H1 (cell line): ENCODE data around the gene ASXL3. TPM values are rescaled to one million over a fixed set of nuclear protein-coding genes. Genes with fewer than 3 reads are reported as not detected.

Source experiments
- CTCF ChIA-PET: fragments of 300-600 bp; sonication (Branson Sonifier 250); formaldehyde crosslinking; loops from one replicate; lab custom pipeline; 2021; ENCODE audit not compliant: partially characterized antibody; lab: Charles Lee
- POLR2A ChIA-PET: fragments of 300-600 bp; sonication (Branson Sonifier 250); formaldehyde crosslinking; loops from one replicate; lab custom pipeline; 2021; ENCODE audit warnings: inconsistent platforms; ENCODE audit not compliant: partially characterized antibody; lab: Charles Lee
- DNase-seq, 2 experiments: peaks; one replicate each; pipeline versions ENCODE4 v3.0.0 to v3.0.0-alpha.2; 2010 to 2022; ENCODE audit warnings: low spot score in 2 of 2, low read depth in 1 of 2, mixed read lengths in 1 of 2
- FAIRE-seq: peaks from 2 replicates; lab custom pipeline; 2011; peaks lifted over from hg19 to GRCh38; lab: Jason Lieb, UNC
- H2AFZ ChIP-seq: 2 replicates; pipeline ENCODE4 v1.8.1; 2012; ENCODE audit warnings: low read length, inconsistent platforms
- H2AK5ac ChIP-seq: 2 replicates; pipeline ENCODE4 v1.6.1; 2013; ENCODE audit warnings: low read depth, low read length
- H2BK120ac ChIP-seq: replicated peaks from 2 replicates; pipeline ENCODE3; 2013; ENCODE audit warnings: low read depth, low read length, inconsistent platforms
- H2BK12ac ChIP-seq: 2 replicates; pipeline ENCODE4 v1.6.1; 2013; ENCODE audit warnings: low read depth, low read length
- H2BK15ac ChIP-seq: 2 replicates; pipeline ENCODE4 v1.6.1; 2013; ENCODE audit warnings: low read length
- H2BK20ac ChIP-seq: 2 replicates; pipeline ENCODE4 v1.6.1; 2013; ENCODE audit warnings: low read length
- H2BK5ac ChIP-seq: 2 replicates; pipeline ENCODE4 v1.6.1; 2013; ENCODE audit warnings: low read depth, low read length
- H3K14ac ChIP-seq: 2 replicates; pipeline ENCODE4 v1.6.1; 2013; ENCODE audit warnings: inconsistent platforms; ENCODE audit not compliant: insufficient read length
- H3K18ac ChIP-seq: 2 replicates; pipeline ENCODE4 v1.6.1; 2013; ENCODE audit warnings: low read length; ENCODE audit errors: extremely low read depth
- H3K23ac ChIP-seq: 2 replicates; pipeline ENCODE4 v1.6.1; 2013; ENCODE audit warnings: inconsistent platforms; ENCODE audit not compliant: insufficient read length
- H3K23me2 ChIP-seq: 2 replicates; pipeline ENCODE4 v1.6.1; 2013; ENCODE audit warnings: low read depth, low read length
- H3K27ac ChIP-seq: 2 replicates; pipeline ENCODE4 v1.6.1; 2011; ENCODE audit warnings: low read depth, low read length, inconsistent platforms
- H3K27me3 ChIP-seq, 4 experiments: replicated peaks in 1 of 4; 1 replicate in 1 of 4; 2 replicates in 3 of 4; pipeline versions ENCODE4 v1.6.1 to v1.8.1; 2011 to 2013; ENCODE audit warnings: low read length in 3 of 4, mild to moderate bottlenecking in 3 of 4, inconsistent platforms in 2 of 4, mixed read lengths in 2 of 4, moderate library complexity in 1 of 4; ENCODE audit not compliant: control insufficient read depth in 3 of 4, insufficient read depth in 3 of 4; ENCODE audit errors: extremely low read depth in 1 of 4
- H3K36me3 ChIP-seq, 4 experiments: 2 replicates each; pipeline versions ENCODE4 v1.6.1 to v1.8.1; 2011 to 2013; ENCODE audit warnings: mild to moderate bottlenecking in 4 of 4, low read length in 3 of 4, moderate library complexity in 2 of 4, control low read depth in 1 of 4, inconsistent platforms in 1 of 4; ENCODE audit not compliant: insufficient read depth in 4 of 4, control insufficient read depth in 2 of 4
- H3K4ac ChIP-seq: replicated peaks from 2 replicates; pipeline ENCODE3; 2013; ENCODE audit warnings: low read length, low read depth, mixed read lengths, inconsistent platforms; ENCODE audit not compliant: insufficient read length
- H3K4me1 ChIP-seq, 4 experiments: replicated peaks in 1 of 4; 1 replicate in 1 of 4; 2 replicates in 3 of 4; pipeline versions ENCODE4 v1.6.1 to v1.8.1; 2011 to 2013; ENCODE audit warnings: low read length in 3 of 4, inconsistent platforms in 2 of 4, mixed read lengths in 1 of 4; ENCODE audit not compliant: insufficient read depth in 4 of 4, control insufficient read depth in 3 of 4
- H3K4me2 ChIP-seq, 2 experiments: 2 replicates each; pipeline versions ENCODE4 v1.6.1 to v1.8.1; 2011 to 2013; ENCODE audit warnings: low read depth in 2 of 2, low read length in 2 of 2, control low read depth in 1 of 2, inconsistent platforms in 1 of 2, mild to moderate bottlenecking in 1 of 2; ENCODE audit not compliant: insufficient read depth in 1 of 2
- H3K4me3 ChIP-seq, 4 experiments: fragments of 200-600, 300-600 bp in 1 of 4; sonication (generic), shearing (Covaris generic), sonication (Bioruptor Twin) in 1 of 4; 2 replicates each; pipeline versions ENCODE4 v1.5.1 to v1.8.1; 2011 to 2016; ENCODE audit warnings: low read length in 4 of 4, low read depth in 3 of 4, control low read depth in 2 of 4, inconsistent platforms in 2 of 4, mild to moderate bottlenecking in 2 of 4, mixed read lengths in 1 of 4, moderate library complexity in 1 of 4; ENCODE audit not compliant: insufficient read depth in 2 of 4; ENCODE audit errors: extremely low read depth in 1 of 4
- H3K56ac ChIP-seq: replicated peaks from 2 replicates; pipeline ENCODE3; 2013; ENCODE audit warnings: low read depth, mild to moderate bottlenecking, mixed read lengths, low read length, inconsistent platforms; ENCODE audit not compliant: insufficient read length
- H3K79me1 ChIP-seq: 2 replicates; pipeline ENCODE4 v1.6.1; 2013; ENCODE audit warnings: low read depth, low read length, control low read depth
- H3K79me2 ChIP-seq, 2 experiments: 2 replicates each; pipeline versions ENCODE4 v1.6.1 to v1.8.1; 2012 to 2013; ENCODE audit warnings: low read length in 2 of 2, mild to moderate bottlenecking in 2 of 2, inconsistent platforms in 1 of 2; ENCODE audit not compliant: insufficient read depth in 2 of 2, control insufficient read depth in 1 of 2
- H3K9ac ChIP-seq, 4 experiments: replicated peaks in 1 of 4; 1 replicate in 1 of 4; 2 replicates in 3 of 4; pipeline versions ENCODE4 v1.6.1 to v1.8.1; 2011 to 2013; ENCODE audit warnings: low read depth in 3 of 4, low read length in 3 of 4, control low read depth in 2 of 4, mild to moderate bottlenecking in 2 of 4, moderate library complexity in 2 of 4, inconsistent platforms in 1 of 4; ENCODE audit errors: extremely low read depth in 1 of 4
- H3K9me3 ChIP-seq, 2 experiments: 2 replicates each; pipeline versions ENCODE4 v1.6.1 to v1.8.1; 2012 to 2013; ENCODE audit warnings: mild to moderate bottlenecking in 2 of 2, moderate library complexity in 2 of 2, control low read depth in 1 of 2, inconsistent platforms in 1 of 2, low read depth in 1 of 2, low read length in 1 of 2, mixed read lengths in 1 of 2; ENCODE audit not compliant: insufficient read depth in 2 of 2
- H4K20me1 ChIP-seq, 2 experiments: replicated peaks in 1 of 2; 2 replicates each; pipeline versions ENCODE3 to v1.8.1; 2011 to 2013; ENCODE audit warnings: inconsistent platforms in 2 of 2, low read length in 2 of 2, mild to moderate bottlenecking in 1 of 2; ENCODE audit not compliant: insufficient read depth in 2 of 2, control insufficient read depth in 1 of 2
- H4K5ac ChIP-seq: 2 replicates; pipeline ENCODE4 v1.6.1; 2013; ENCODE audit warnings: low read length, low read depth, mixed read lengths, inconsistent platforms; ENCODE audit not compliant: insufficient read length
- H4K8ac ChIP-seq: 2 replicates; pipeline ENCODE4 v1.8.0; 2013; ENCODE audit warnings: mild to moderate bottlenecking, moderate library complexity, low read length, inconsistent platforms; ENCODE audit not compliant: insufficient read depth; ENCODE audit errors: extremely low read depth
- H4K91ac ChIP-seq: replicated peaks from 2 replicates; pipeline ENCODE3; 2013; ENCODE audit warnings: low read length, mixed read lengths, inconsistent platforms; ENCODE audit not compliant: insufficient read length
- ATF3 ChIP-seq: IDR thresholded peaks from 2 replicates; pipeline ENCODE4 v1.6.1; 2011; ENCODE audit warnings: low read depth, mild to moderate bottlenecking, low read length; ENCODE audit not compliant: insufficient read depth
- BACH1 ChIP-seq: IDR thresholded peaks from 2 replicates; pipeline ENCODE4 v1.6.1; 2012; ENCODE audit warnings: low read length, improper control_type of control experiment
- BRCA1 ChIP-seq: IDR thresholded peaks from 2 replicates; pipeline ENCODE4 v1.6.1; 2012; ENCODE audit warnings: low read depth, low read length, improper control_type of control experiment
- CEBPB ChIP-seq: IDR thresholded peaks from 2 replicates; pipeline ENCODE4 v1.6.1; 2012; ENCODE audit warnings: low read depth, low read length
- EP300 ChIP-seq, 2 experiments: IDR thresholded peaks; 1 replicate in 1 of 2; 2 replicates in 1 of 2; pipeline ENCODE4 v1.6.1; 2011 to 2012; ENCODE audit warnings: low read depth in 2 of 2, low read length in 2 of 2, mild to moderate bottlenecking in 2 of 2, borderline replicate concordance in 1 of 2, inconsistent platforms in 1 of 2, moderate library complexity in 1 of 2
- FOSL1 ChIP-seq: IDR thresholded peaks from 2 replicates; pipeline ENCODE4 v1.6.1; 2011; ENCODE audit warnings: mild to moderate bottlenecking, low read depth, low read length, moderate library complexity; ENCODE audit not compliant: insufficient read depth
- KDM5A ChIP-seq: fragments of 200-600 bp; IDR thresholded peaks from 2 replicates; pipeline ENCODE4 v1.7.1; 2012; ENCODE audit warnings: mild to moderate bottlenecking, low read length, inconsistent platforms, mixed read lengths
- NANOG ChIP-seq: IDR thresholded peaks from 2 replicates; pipeline ENCODE4 v1.6.1; 2011; ENCODE audit warnings: low read length, low read depth, mild to moderate bottlenecking, inconsistent platforms; ENCODE audit not compliant: insufficient read depth, poor library complexity, severe bottlenecking
- RAD21 ChIP-seq, 2 experiments: IDR thresholded peaks in 1 of 2; conservative IDR thresholded peaks in 1 of 2; 2 replicates each; pipeline ENCODE4 v1.6.1; 2011; ENCODE audit warnings: low read depth in 2 of 2, low read length in 2 of 2, improper control_type of control experiment in 1 of 2, inconsistent platforms in 1 of 2, mild to moderate bottlenecking in 1 of 2, moderate library complexity in 1 of 2
- RFX5 ChIP-seq: IDR thresholded peaks from 2 replicates; pipeline ENCODE4 v1.6.1; 2011; ENCODE audit warnings: low read depth, low read length, improper control_type of control experiment, borderline replicate concordance
- RXRA ChIP-seq: IDR thresholded peaks from 2 replicates; pipeline ENCODE4 v1.6.1; 2011; ENCODE audit warnings: low read depth, mild to moderate bottlenecking, low read length, moderate library complexity; ENCODE audit not compliant: insufficient read depth
- SP1 ChIP-seq: IDR thresholded peaks from 2 replicates; pipeline ENCODE4 v1.6.1; 2011; ENCODE audit warnings: low read depth, low read length
- WGBS, 2 experiments: shearing (Covaris generic) in 1 of 2; methylation state at CpG; one replicate each; pipeline versions ENCODE4 v1.1.6 to v1.1.7; 2013 to 2015; ENCODE audit warnings: low lambda C conversion rate in 2 of 2, mixed read lengths in 2 of 2, inconsistent platforms in 1 of 2, low coverage in 1 of 2, missing lambda C conversion rate in 1 of 2; ENCODE audit not compliant: insufficient replicate concordance in 2 of 2, insufficient coverage in 1 of 2, insufficient read length in 1 of 2; ENCODE audit errors: extremely low coverage in 1 of 2, missing lambda C conversion rate in 1 of 2; 5-methylcytosine and 5-hydroxymethylcytosine counted together
- polyA plus RNA-seq, 7 experiments: library from polyadenylated mRNA; depleted of rRNA in 3 of 7; stranded (reverse) in 5 of 7; unstranded in 2 of 7; fragments of >200 nt in 5 of 7; fragments of 200-250 nt in 2 of 7; gene quantifications; 1 replicate in 5 of 7; 2 replicates in 1 of 7; 4 replicates in 1 of 7; pipeline versions ENCODE4 v1.2.1 to v1.2.3, GENCODE V29; 2011 to 2013; ENCODE audit warnings: missing spikeins in 2 of 7, mixed read lengths in 2 of 7
- total RNA-seq: library from RNA; stranded (reverse); fragmentation: NEBNext Ultra II Directional; extraction: Animal tissue kit (Norgen Biotek cat#: 25700); gene quantifications from 2 replicates; pipeline ENCODE4 v1.2.1, GENCODE V29; 2021
- TF ChIP-seq, protein P1 (sequence below): IDR thresholded peaks from 2 replicates; pipeline ENCODE4 v1.6.1; 2012; ENCODE audit warnings: inconsistent platforms

The ASXL3 gene
- total and polyA plus RNA-seq, 2 of the 8 experiments (the other 6 are each of a cell fraction or from before 2014, with no cell fraction given), result 0.08 to 1.3 TPM

DNA sequence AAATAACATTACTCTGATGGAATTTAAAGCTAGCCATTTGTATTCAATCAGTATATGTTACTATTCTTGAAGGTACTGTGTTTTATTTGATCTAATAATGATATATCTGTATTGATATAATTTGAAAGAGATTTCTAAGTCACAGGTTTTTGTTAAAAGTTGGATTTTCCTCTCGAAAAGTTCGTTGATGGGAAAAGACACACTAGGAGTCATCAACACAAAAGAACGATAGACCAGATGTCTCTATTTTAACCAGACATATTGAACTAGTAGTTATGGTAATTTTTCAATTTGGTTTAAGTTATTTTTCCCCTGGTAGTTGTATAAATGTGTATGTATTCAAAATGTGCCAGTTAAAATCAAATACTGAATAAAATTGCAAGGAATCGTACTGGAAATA, 2.5 kb downstream of the ASXL3 start:
- DNase-seq (no peak), FAIRE-seq (no peak)
- Histone ChIP-seq H3K4me3 (no peak overlapping the region), H2BK15ac (no peak overlapping the region), H2BK120ac (no peak overlapping the region), H2BK20ac (no peak overlapping the region), H3K18ac (no peak overlapping the region), H2AK5ac (no peak overlapping the region), H3K36me3 (no peaks in the 10 kb centered on the region), H3K9me3 (no peaks in the 10 kb centered on the region), H3K23ac (no peak overlapping the region), H3K56ac (no peak overlapping the region), H3K14ac (no peak overlapping the region), H4K91ac (no peak overlapping the region), H3K4ac (no peak overlapping the region), H2BK12ac (no peak overlapping the region), H3K9ac (no peak overlapping the region), H4K20me1 (peaks cover 0 to 3% of the 10 kb centered on the region in 2 experiments), H2AFZ (no peak overlapping the region), H3K4me2 (no peak overlapping the region), H3K27me3 (peaks cover 2 to 22% (median 15%) of the 10 kb centered on the region in 4 experiments), H4K5ac (no peak overlapping the region), H3K23me2 (peaks cover 10% of the 10 kb centered on the region), H3K79me2 (no peaks in the 10 kb centered on the region), H4K8ac (no peak overlapping the region), H2BK5ac (no peak overlapping the region), H3K27ac (no peak overlapping the region), H3K79me1 (no peaks in the 10 kb centered on the region), H3K4me1 (peaks cover 3 to 13% (median 5%) of the 10 kb centered on the region in 4 experiments)
- 88% methylated on average over 4 of the region's 4 CpGs; no CpG with 5 or more reads in 1 of the 2 experiments for WGBS, 2 experiments
- no peak for TF ChIP-seq ATF3
- TF ChIP-seq RAD21 (IDR thresholded peaks at IDR 0.05 in 1 of 2, conservative IDR thresholded peaks at IDR 0.05 in 1 of 2; ENCODE audit: low read depth in 2 of 2, low read length in 2 of 2), result no peak
- TF ChIP-seq RFX5, result no peak
- TF ChIP-seq BACH1, result no peak
- no peak for TF ChIP-seq NANOG
- TF ChIP-seq EP300 (IDR thresholded peaks at IDR 0.05; ENCODE audit: borderline replicate concordance in 1 of 2, low read depth in 2 of 2, low read length in 2 of 2), result no peak
- TF ChIP-seq FOSL1, result no peak
- TF ChIP-seq KDM5A, result no peak
- TF ChIP-seq, protein P1, sequence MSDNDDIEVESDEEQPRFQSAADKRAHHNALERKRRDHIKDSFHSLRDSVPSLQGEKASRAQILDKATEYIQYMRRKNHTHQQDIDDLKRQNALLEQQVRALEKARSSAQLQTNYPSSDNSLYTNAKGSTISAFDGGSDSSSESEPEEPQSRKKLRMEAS, result no peak
- no peak for TF ChIP-seq SP1
- no peak for TF ChIP-seq CEBPB
- TF ChIP-seq BRCA1, result no peak
- TF ChIP-seq RXRA, result no peak
- POLR2A ChIA-PET, result no interaction called here
- CTCF ChIA-PET, result no interaction called here
